ENCODE data around the gene FDX2. TPM values are rescaled to one million over a fixed set of nuclear protein-coding genes. Genes with fewer than 3 reads are reported as not detected.
A peak's percentile ranks its signal among the peaks of the same experiment; 100 is the strongest.

FDX2 gene
- total RNA-seq, 2 experiments from 2014 or later: 9.5 to 9.7 TPM

DNA sequence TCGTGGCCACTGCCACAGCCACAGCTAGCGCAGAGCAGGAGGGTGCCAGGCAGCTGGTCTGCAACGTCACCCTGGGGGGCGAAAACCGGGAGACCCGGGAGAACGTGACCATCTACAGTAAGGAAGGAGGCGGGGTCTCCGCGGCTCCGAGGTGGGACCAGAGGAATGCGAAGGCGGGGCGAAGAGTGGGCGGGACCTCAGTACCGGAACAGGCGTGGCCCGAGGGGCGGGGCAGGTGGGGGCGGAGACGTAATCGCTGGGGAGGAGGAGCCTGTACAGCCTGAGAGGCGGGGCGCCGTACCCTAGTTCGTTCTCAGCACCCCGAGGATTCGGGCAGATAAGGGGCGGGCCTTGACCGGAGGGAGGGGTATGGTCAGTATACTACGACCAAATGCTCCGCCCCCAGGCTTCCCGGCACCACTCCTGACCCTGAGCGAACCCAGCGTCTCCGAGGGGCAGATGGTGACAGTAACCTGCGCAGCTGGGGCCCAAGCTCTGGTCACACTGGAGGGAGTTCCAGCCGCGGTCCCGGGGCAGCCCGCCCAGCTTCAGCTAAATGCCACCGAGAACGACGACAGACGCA, 23.5 kb downstream of the FDX2 start:
- H3K4me3 Mint-ChIP-seq: peak overlapping the region; percentile 52
- peaks cover 66% of the 10 kb centered on the region for H3K4me1 Mint-ChIP-seq (ENCODE audit: low read depth)
- DNase-seq: peak; percentile 80
- H3K9me3 Mint-ChIP-seq: no peaks in the 10 kb centered on the region
- intact Hi-C loops (cut with micrococcal nuclease): no loop called here
- peaks cover 1% of the 10 kb centered on the region for H3K36me3 Mint-ChIP-seq (ENCODE audit: low read depth)
- CTCF ChIA-PET: interaction anchor here (1.0 to 1.7 kb wide), 4 partner anchors 21 to 98 kb away, joined by 3 to 11 read pairs (median 7); partner anchors contain the start of genes ICAM1 and RAVER1
- H3K27me3 Mint-ChIP-seq (ENCODE audit: low read depth): peaks cover 77% of the 10 kb centered on the region
- H3K27ac Mint-ChIP-seq: no peak overlapping the region

DNA sequence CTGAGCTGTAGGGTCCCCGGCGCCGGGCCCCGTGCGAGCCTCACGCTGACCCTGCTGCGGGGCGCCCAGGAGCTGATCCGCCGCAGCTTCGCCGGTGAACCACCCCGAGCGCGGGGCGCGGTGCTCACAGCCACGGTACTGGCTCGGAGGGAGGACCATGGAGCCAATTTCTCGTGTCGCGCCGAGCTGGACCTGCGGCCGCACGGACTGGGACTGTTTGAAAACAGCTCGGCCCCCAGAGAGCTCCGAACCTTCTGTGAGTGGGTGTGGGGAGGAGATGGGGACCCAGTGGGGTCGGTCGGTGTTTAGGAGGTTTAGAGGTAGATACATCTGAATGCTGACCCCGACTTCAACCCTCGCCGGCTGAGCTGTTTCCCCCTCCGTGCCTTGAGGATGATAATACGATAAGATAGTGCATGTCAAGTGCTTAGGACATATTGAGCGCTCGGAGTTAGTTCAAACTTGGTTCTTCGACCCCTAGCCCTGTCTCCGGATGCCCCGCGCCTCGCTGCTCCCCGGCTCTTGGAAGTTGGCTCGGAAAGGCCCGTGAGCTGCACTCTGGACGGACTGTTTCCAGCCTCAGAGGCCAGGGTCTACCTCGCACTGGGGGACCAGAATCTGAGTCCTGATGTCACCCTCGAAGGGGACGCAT, 24.1 kb downstream of the FDX2 start:
- Mint-ChIP-seq H3K4me1 (ENCODE audit: low read depth) (peaks cover 73% of the 10 kb centered on the region), H3K27me3 (ENCODE audit: low read depth) (peaks cover 79% of the 10 kb centered on the region), H3K27ac (no peak overlapping the region), H3K36me3 (ENCODE audit: low read depth) (peaks cover 1% of the 10 kb centered on the region), H3K9me3 (no peaks in the 10 kb centered on the region), H3K4me3 (peak overlapping the region; percentile 52)
- CTCF ChIA-PET: interaction anchor here (0.6 to 1.7 kb wide), 5 partner anchors 20 to 100 kb away, joined by 3 to 11 read pairs (median 7); partner anchors contain the start of genes ICAM1 and RAVER1
- intact Hi-C loops (cut with micrococcal nuclease): no loop called here
- DNase-seq: no peak

- Mint-ChIP-seq H3K4me1 (ENCODE audit: low read depth) (peaks cover 78% of the 10 kb centered on the region), H3K36me3 (ENCODE audit: low read depth) (peaks cover 5% of the 10 kb centered on the region), H3K4me3 (peak overlapping the region; percentile 71), H3K9me3 (no peaks in the 10 kb centered on the region), H3K27me3 (ENCODE audit: low read depth) (peaks cover 77% of the 10 kb centered on the region), H3K27ac (no peak overlapping the region)
- CTCF ChIA-PET: interaction anchor here (0.6 to 3.6 kb wide), 6 partner anchors 20 to 101 kb away, joined by 3 to 13 read pairs (median 7); partner anchors contain the start of genes ICAM1 and RAVER1
- peak; percentile 48 for DNase-seq
- intact Hi-C loops (cut with micrococcal nuclease): no loop called here
Observed at GRCh38 chr19:10290876-10291553, 24.8 kb downstream of the FDX2 start.

GRCh38 chr19:10290357-10290875, 25.4 kb downstream of the FDX2 start:
- Mint-ChIP-seq H3K27ac (no peak overlapping the region), H3K36me3 (ENCODE audit: low read depth) (peaks cover 7% of the 10 kb centered on the region)
- CTCF ChIA-PET: interaction anchor here (1.5 to 3.6 kb wide), 5 partner anchors 20 to 100 kb away, joined by 7 to 13 read pairs (median 9); partner anchors contain the start of gene ICAM1

GRCh38 chr19:10289836-10290356, 25.9 kb downstream of the FDX2 start, which contains the start of gene ICAM5:
ICAM5 (plus strand) TSS chr19:10289952; CDS start chr19:10290044, 92 bp downstream.
- CTCF ChIA-PET: interaction anchor here (0.5 to 3.6 kb wide), 8 partner anchors 10 to 600 kb away, joined by 4 to 13 read pairs (median 6); partner anchors contain the start of gene ICAM1
- Mint-ChIP-seq H3K4me1 (ENCODE audit: low read depth) (peaks cover 69% of the 10 kb centered on the region), H3K9me3 (no peaks in the 10 kb centered on the region), H3K4me3 (peak within 1 kb of the TSS; percentile 71), H3K27me3 (ENCODE audit: low read depth) (peaks cover 69% of the 10 kb centered on the region), H3K27ac (no peak within 1 kb of the TSS), H3K36me3 (ENCODE audit: low read depth) (peaks cover 13% of the 10 kb centered on the region)
- intact Hi-C loops (cut with micrococcal nuclease): loop anchor here (1.0 to 5.0 kb wide), 2 partner anchors 19 to 42 kb away; partner anchors contain the start of genes ICAM1 and RAVER1
- DNase-seq: no peak

More at GRCh38 chr19:10290357-10290875, 25.4 kb downstream of the FDX2 start:
- DNase-seq: no peak
- peaks cover 71% of the 10 kb centered on the region for H3K27me3 Mint-ChIP-seq (ENCODE audit: low read depth)
- H3K4me1 Mint-ChIP-seq (ENCODE audit: low read depth): peaks cover 72% of the 10 kb centered on the region
- intact Hi-C loops (cut with micrococcal nuclease): no loop called here
- H3K9me3 Mint-ChIP-seq: no peaks in the 10 kb centered on the region
- peak overlapping the region; percentile 71 for H3K4me3 Mint-ChIP-seq

GRCh38 chr19:10289167-10289835, 26.5 kb downstream of the FDX2 start:
- CTCF ChIA-PET: interaction anchor here (0.5 to 3.6 kb wide), 10 partner anchors 9 to 600 kb away, joined by 3 to 13 read pairs (median 4); partner anchors contain the start of gene ICAM1
- intact Hi-C loops (cut with micrococcal nuclease): loop anchor here (1.0 to 5.0 kb wide), 2 partner anchors 18 to 43 kb away; partner anchors contain the start of genes ICAM1 and RAVER1
- peaks cover 63% of the 10 kb centered on the region for H3K27me3 Mint-ChIP-seq (ENCODE audit: low read depth)
- no peaks in the 10 kb centered on the region for H3K9me3 Mint-ChIP-seq
- peak; percentile 72 for DNase-seq
- peaks cover 14% of the 10 kb centered on the region for H3K36me3 Mint-ChIP-seq (ENCODE audit: low read depth)
- H3K27ac Mint-ChIP-seq: no peak overlapping the region
- H3K4me1 Mint-ChIP-seq (ENCODE audit: low read depth): peaks cover 64% of the 10 kb centered on the region
- peak overlapping the region; percentile 71 for H3K4me3 Mint-ChIP-seq

- H3K9me3 Mint-ChIP-seq: no peaks in the 10 kb centered on the region
- H3K27ac Mint-ChIP-seq: no peak overlapping the region
- H3K36me3 Mint-ChIP-seq (ENCODE audit: low read depth): peaks cover 18% of the 10 kb centered on the region
- peak; percentile 46 for DNase-seq
- H3K4me3 Mint-ChIP-seq: peak overlapping the region; percentile 71
- H3K27me3 Mint-ChIP-seq (ENCODE audit: low read depth): peaks cover 57% of the 10 kb centered on the region
- CTCF ChIA-PET: interaction anchor here (0.6 to 3.6 kb wide), 9 partner anchors 9 to 129 kb away, joined by 3 to 13 read pairs (median 4); partner anchors contain the start of gene ICAM1
- peaks cover 61% of the 10 kb centered on the region for H3K4me1 Mint-ChIP-seq (ENCODE audit: low read depth)
- intact Hi-C loops (cut with micrococcal nuclease): loop anchor here (1.0 to 5.0 kb wide), 2 partner anchors 17 to 44 kb away; partner anchors contain the start of genes ICAM1 and RAVER1
Observed at GRCh38 chr19:10288662-10289166, 27.1 kb downstream of the FDX2 start.

DNA sequence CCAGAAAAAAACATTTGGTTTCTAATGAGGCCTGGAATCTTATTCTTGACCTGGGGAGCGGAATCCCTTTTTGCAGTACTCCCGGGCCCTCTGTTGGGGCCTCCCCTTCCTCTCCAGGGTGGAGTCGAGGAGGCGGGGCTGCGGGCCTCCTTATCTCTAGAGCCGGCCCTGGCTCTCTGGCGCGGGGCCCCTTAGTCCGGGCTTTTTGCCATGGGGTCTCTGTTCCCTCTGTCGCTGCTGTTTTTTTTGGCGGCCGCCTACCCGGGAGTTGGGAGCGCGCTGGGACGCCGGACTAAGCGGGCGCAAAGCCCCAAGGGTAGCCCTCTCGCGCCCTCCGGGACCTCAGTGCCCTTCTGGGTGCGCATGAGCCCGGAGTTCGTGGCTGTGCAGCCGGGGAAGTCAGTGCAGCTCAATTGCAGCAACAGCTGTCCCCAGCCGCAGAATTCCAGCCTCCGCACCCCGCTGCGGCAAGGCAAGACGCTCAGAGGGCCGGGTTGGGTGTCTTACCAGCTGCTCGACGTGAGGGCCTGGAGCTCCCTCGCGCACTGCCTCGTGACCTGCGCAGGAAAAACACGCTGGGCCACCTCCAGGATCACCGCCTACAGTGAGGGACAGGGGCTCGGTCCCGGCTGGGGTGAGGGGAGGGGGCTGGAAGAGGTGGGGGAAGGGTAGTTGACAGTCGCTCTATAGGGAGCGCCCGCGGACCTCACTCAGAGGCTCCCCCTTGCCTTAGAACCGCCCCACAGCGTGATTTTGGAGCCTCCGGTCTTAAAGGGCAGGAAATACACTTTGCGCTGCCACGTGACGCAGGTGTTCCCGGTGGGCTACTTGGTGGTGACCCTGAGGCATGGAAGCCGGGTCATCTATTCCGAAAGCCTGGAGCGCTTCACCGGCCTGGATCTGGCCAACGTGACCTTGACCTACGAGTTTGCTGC, 28.7 kb downstream of the FDX2 start, which contains the start of gene ICAM4:
Gene ICAM4 (plus strand): TSS at position 153 of the 935 bp plus-strand sequence. CDS start 58 bp downstream, at position 211.
- Mint-ChIP-seq H3K9me3 (no peaks in the 10 kb centered on the region), H3K4me1 (ENCODE audit: low read depth) (peaks cover 47% of the 10 kb centered on the region), H3K27me3 (ENCODE audit: low read depth) (peaks cover 41% of the 10 kb centered on the region), H3K36me3 (ENCODE audit: low read depth) (peaks cover 21% of the 10 kb centered on the region), H3K27ac (no peak within 1 kb of the TSS), H3K4me3 (no peak within 1 kb of the TSS)
- DNase-seq: peak; percentile 51
- intact Hi-C loops (cut with micrococcal nuclease): loop anchor here (1.0 to 5.0 kb wide), 2 partner anchors 8 to 45 kb away; partner anchors contain the start of gene RAVER1
- CTCF ChIA-PET: interaction anchor here (0.5 to 3.6 kb wide), 8 partner anchors 16 to 331 kb away, joined by 3 to 13 read pairs (median 4); partner anchors contain the start of gene ICAM1

GRCh38 chr19:10285393-10285792, 30.4 kb downstream of the FDX2 start:
- H3K4me3 Mint-ChIP-seq: no peak overlapping the region
- no peak for DNase-seq
- no peak overlapping the region for H3K27ac Mint-ChIP-seq
- CTCF ChIA-PET: interaction anchor here (1.8 kb wide), 1 partner anchor 14 kb away, joined by 8 read pairs; the partner anchor contains the start of gene ICAM1
- H3K9me3 Mint-ChIP-seq: no peaks in the 10 kb centered on the region
- H3K4me1 Mint-ChIP-seq (ENCODE audit: low read depth): peaks cover 35% of the 10 kb centered on the region
- peaks cover 24% of the 10 kb centered on the region for H3K27me3 Mint-ChIP-seq (ENCODE audit: low read depth)
- intact Hi-C loops (cut with micrococcal nuclease): loop anchor here (5.0 kb wide), 1 partner anchor 47 kb away; the partner anchor contains the start of gene RAVER1
- peaks cover 25% of the 10 kb centered on the region for H3K36me3 Mint-ChIP-seq (ENCODE audit: low read depth)

DNA sequence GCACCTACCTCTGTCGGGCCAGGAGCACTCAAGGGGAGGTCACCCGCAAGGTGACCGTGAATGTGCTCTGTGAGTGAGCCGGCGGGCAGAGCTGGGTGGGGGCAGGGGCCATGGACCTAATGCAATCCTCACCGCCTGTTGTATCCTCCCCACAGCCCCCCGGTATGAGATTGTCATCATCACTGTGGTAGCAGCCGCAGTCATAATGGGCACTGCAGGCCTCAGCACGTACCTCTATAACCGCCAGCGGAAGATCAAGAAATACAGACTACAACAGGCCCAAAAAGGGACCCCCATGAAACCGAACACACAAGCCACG, 30.9 kb downstream of the FDX2 start:
- no peak for DNase-seq
- no peaks in the 10 kb centered on the region for H3K9me3 Mint-ChIP-seq
- H3K36me3 Mint-ChIP-seq (ENCODE audit: low read depth): peaks cover 27% of the 10 kb centered on the region
- no peak overlapping the region for H3K4me3 Mint-ChIP-seq
- intact Hi-C loops (cut with micrococcal nuclease): loop anchor here (5.0 kb wide), 1 partner anchor 47 kb away; the partner anchor contains the start of gene RAVER1
- no peak overlapping the region for H3K27ac Mint-ChIP-seq
- peaks cover 33% of the 10 kb centered on the region for H3K4me1 Mint-ChIP-seq (ENCODE audit: low read depth)
- CTCF ChIA-PET: no interaction called here
- peaks cover 20% of the 10 kb centered on the region for H3K27me3 Mint-ChIP-seq (ENCODE audit: low read depth)
